GM15510 (cell line): ENCODE data around the gene FMNL3.

Experiments used
- POLR2A ChIP-seq: IDR thresholded peaks from 3 replicates; pipeline ENCODE4 v1.6.1; 2011; ENCODE audit warnings: borderline replicate concordance; ENCODE audit not compliant: insufficient read length; ENCODE audit errors: extremely low read depth

The FMNL3 gene

GRCh38 chr12:49708851-49709250, 1.6 kb upstream of the FMNL3 start:
- TF ChIP-seq POLR2A = no peak

DNA sequence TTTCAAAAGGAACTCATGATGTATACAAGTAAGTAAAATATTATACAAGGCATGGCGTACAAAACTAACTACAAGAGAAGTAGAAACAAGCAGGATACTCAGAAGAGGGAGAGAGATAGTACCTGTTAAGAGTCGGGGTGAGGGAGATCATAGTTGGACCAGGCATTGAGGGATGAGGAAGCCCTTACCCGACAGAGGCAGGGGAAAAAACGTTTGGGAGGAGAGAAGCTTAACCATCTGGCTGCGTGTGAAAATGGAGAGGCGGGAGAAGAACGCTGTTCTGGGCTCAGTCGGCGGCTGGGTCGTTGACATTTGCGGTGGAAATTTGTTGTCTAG, 575 bp upstream of the FMNL3 start:
- no peak for TF ChIP-seq POLR2A

DNA sequence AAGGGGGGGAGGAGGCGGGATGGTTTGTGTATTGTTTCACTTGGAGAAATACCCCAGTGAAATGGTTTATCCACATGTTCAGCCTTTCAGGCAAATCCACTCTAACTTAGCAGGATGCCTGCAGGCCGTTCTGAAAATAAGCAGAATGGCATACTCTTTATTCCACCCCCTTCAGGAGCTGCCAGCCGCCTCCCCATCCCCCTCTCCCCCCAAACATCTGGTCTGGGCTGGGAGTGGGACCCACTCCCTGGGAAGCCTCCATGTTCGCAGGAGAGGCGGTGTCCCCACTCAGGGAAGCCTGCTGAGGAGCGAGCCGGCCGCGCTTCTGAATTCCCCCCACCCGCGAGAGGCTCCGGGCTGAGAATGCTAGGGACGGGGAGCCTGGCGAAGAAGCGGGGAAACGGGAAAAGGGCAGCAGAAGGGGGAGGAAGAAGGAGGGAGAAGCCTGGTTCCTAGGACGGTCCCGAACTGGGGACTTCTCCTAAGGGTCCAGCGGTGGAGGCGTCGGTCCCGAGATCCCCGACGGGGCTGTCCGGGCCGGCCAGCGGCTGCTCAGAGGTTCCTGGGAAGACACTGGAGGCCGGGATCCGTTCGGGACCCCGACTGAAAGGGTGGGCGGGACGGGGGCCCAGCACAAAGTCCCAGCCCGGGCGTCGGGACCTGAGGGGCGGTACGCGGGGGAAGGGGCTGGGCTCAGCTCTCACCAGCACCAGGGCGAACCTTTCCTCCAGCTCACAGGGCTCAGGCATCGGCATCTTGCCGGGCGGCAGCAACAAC, 666 bp downstream of the FMNL3 start:
- no peak for TF ChIP-seq POLR2A

DNA sequence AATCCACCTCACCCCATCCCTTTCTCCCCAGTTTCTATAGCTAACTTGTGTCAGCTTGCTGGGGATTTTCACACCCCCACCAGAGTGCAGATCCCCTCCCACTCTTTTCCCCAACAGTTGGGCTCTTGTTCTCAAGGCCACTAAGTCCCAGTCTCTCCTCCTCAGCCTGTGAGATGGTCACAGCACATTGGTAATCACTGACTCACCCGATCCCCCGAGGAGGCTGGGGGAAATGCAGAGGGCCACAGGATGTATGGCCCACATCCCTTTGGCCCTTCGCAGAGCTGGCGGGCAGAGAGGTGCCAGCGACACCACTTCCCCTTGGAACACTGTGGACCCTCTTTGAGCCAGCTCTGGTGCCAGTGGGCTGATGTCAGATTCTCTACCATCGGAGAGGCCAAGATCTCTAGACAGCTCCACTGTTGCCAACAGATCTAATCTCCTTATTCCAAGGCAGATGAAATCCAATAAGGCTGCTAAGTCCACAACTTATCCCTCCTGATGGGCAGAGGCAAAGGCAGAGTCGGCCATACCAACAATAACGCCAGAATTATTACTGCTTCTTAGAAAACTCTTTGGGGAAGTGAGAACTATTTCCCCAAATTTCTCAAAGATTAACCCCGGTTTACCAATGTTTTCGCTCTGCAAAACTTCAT, 1.6 kb downstream of the FMNL3 start:
- peak; percentile 46 for TF ChIP-seq POLR2A

DNA sequence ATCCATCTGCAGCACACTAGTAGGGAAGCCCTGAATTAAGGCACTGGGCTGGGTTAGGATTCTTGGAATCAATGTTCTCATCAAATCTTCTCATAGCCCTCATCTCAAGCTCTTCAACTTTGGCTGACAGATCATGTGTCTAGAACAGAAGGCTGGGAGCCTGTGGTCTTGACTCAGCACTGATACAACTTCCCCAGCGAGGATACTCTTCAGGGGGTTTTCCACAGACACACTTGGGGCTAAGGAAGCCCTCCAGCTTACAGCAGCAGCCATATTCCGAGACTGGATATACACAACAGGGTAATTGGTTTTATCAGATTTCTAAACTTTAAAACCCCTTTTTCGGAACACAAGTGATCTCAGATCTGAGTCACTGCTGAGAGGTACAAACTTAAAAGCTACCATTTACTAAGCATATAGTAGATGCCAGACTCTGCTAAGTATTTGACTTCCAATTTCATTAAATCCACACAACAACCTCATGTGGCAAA, 3.5 kb downstream of the FMNL3 start:
- TF ChIP-seq POLR2A = no peak

DNA sequence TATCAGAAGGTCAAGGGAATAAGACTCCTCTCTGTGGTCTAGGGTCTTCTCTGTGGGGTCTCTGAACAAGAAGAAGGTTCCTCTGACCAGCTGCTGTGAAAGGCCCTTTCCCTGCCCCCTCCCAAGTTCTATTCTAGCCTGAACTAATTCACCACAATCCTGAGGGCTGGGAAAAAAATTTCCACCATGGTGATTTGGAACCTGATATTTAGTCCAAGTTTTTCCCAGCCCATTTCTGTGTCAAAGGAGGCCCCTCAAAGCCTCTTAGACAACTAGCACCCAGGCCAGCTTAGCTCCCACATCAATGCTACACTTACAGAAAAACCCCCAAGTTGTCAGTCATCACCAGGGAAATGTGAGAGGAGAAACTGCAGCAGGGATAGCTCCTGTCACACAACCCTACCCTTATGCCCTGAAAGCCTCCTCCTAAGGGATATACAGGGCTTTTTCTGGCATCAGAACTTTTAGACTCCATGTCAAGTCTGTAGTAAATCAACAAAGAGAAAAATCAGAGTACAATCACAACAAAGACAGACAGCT, 4.5 kb downstream of the FMNL3 start:
- no peak for TF ChIP-seq POLR2A

GRCh38 chr12:49702009-49702408, 5.2 kb downstream of the FMNL3 start:
- TF ChIP-seq POLR2A = no peak

- no peak for TF ChIP-seq POLR2A
Observed at GRCh38 chr12:49698619-49699545, 8.3 kb downstream of the FMNL3 start.

DNA sequence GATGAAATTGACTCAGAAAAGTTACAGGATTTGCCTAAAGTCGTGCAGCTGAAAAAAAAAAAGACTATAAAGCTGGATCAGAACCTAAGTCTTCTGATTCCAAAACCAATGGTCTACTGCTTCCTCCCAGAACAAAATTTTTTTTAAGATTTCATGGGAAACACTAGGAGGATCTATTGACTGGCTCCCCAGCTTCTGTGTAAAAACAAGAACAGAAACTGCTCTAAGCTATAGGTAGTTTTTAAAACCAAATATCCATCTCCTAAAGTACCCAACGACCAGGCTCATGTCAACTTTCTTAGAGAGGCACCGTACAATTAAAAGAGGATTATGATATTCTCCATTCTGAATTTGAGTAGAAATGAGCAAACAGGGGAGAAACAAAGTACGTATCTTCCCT, 9.4 kb downstream of the FMNL3 start:
- no peak for TF ChIP-seq POLR2A

- no peak for TF ChIP-seq POLR2A
Observed at GRCh38 chr12:49696723-49697122, 10.5 kb downstream of the FMNL3 start.

GRCh38 chr12:49693931-49694444, 13.2 kb downstream of the FMNL3 start:
- no peak for TF ChIP-seq POLR2A

GRCh38 chr12:49692851-49693250, 14.4 kb downstream of the FMNL3 start:
- TF ChIP-seq POLR2A = no peak

DNA sequence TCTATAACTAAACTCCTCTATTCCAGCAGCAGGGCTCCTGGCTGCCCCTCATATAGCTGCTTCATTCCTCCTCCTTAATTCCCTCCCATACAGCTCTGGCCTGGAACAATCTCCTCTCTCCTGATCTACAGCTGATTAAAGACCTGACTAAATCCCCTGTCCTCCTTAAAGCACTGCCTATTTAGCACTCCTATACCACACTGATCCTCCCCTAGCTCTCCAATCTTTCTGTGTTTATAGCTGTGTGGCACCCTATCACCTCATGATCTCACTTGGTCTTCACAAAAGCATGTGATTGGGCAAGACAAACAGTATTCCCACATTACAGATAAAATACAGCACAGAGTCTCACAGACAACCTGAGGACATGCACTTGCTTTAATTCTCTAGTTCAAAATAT, 17.4 kb downstream of the FMNL3 start:
- no peak for TF ChIP-seq POLR2A

DNA sequence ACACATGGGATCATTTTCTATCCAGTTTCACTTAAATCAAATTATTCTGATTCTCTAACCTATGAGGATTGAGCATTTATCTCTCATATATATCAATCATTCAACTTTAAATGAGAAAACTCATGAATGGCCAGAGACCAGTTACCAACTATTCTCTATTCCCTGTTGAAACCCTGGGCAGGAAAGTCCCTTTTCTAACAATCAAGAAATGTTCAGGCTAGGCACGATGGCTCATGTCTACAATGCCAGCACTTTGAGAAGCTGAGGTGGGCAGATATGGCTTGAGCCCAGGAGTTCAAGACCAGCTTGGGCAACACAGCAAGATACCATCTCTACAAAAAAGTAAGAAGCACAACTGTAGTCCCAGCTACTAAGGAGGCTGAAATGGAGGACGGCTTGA, 18.0 kb downstream of the FMNL3 start:
- TF ChIP-seq POLR2A = no peak

DNA sequence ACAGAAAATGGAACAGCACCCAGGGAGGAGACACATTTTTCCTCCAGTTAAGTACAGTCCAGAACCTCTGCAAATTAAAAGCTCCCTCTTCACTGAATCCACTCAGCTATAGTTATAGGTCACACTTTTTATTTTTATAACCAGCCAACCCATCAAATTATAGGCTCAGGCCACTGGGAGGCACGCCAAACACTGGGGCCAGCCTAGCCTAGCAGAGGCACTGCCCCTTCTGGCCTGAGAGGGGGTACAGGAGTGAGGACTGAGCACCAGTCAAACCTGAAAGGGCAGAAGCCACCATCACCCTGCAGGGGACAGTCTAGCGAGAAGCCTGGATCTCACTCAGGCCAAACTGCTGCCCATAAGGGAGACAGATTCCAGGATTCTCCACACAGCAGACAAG, 19.3 kb downstream of the FMNL3 start:
- TF ChIP-seq POLR2A = no peak
